C4-2B (cell line): ENCODE measurements around the gene ZMYND15.

Experiments
- CTCF ChIP-seq: fragments of 450-650 bp; conservative IDR thresholded peaks from 2 replicates; pipeline ENCODE4 v1.5.1; 2017; ENCODE audit warnings: mild to moderate bottlenecking
- ZFX ChIP-seq: fragments of 450-650 bp; IDR thresholded peaks from 2 replicates; pipeline ENCODE4 v1.6.1; 2017

- TF ChIP-seq CTCF, result no peak
- no peak for TF ChIP-seq ZFX
These were observed 28.7 kb upstream of the ZMYND15 start for GRCh38 chr17:4710693-4711634.
